Spleen (tissue), 11 donors: Measurements from ENCODE around the gene HOXC11. TPM values are rescaled to one million over a fixed set of nuclear protein-coding genes. Genes with fewer than 3 reads are reported as not detected.
A peak's percentile ranks its signal among the peaks of the same experiment; 100 is the strongest.

ENCODE experiments used
- DNase-seq: peaks from one replicate; pipeline ENCODE4 v3.0.0-alpha.2; 2020
- H3K27ac ChIP-seq, 8 donors: fragments of 200-600 bp; sonication (generic) in 7 of 8; 1 replicate in 4 of 8; 2 replicates in 4 of 8; pipeline versions ENCODE4 v1.5.0 to v1.8.0; 2016 to 2021; ENCODE audit warnings: inconsistent platforms in 4 of 8, mild to moderate bottlenecking in 4 of 8, moderate library complexity in 1 of 8
- H3K27me3 ChIP-seq, 7 donors: fragments of 200-600 bp; sonication (generic) in 6 of 7; replicated peaks in 1 of 7; 1 replicate in 4 of 7; 2 replicates in 3 of 7; pipeline versions ENCODE4 v1.5.0 to v1.8.0; 2016 to 2021; ENCODE audit warnings: inconsistent platforms in 3 of 7, mild to moderate bottlenecking in 1 of 7
- H3K36me3 ChIP-seq, 6 donors: fragments of 200-600 bp; sonication (generic) in 5 of 6; 1 replicate in 4 of 6; 2 replicates in 2 of 6; pipeline versions ENCODE4 v1.5.0 to v1.8.0; 2016 to 2021; ENCODE audit warnings: inconsistent platforms in 2 of 6
- H3K4me1 ChIP-seq, 6 donors: fragments of 200-600 bp; sonication (generic) in 5 of 6; 1 replicate in 3 of 6; 2 replicates in 3 of 6; pipeline versions ENCODE4 v1.5.0 to v1.8.0; 2016 to 2021; ENCODE audit warnings: inconsistent platforms in 3 of 6
- H3K4me3 ChIP-seq, 8 donors: fragments of 200-600 bp; sonication (generic) in 7 of 8; 1 replicate in 4 of 8; 2 replicates in 4 of 8; pipeline versions ENCODE4 v1.5.0 to v1.8.0; 2016 to 2021; ENCODE audit warnings: inconsistent platforms in 4 of 8, mild to moderate bottlenecking in 4 of 8, moderate library complexity in 2 of 8
- H3K9me3 ChIP-seq, 8 donors: fragments of 200-600 bp; sonication (generic) in 7 of 8; 1 replicate in 4 of 8; 2 replicates in 4 of 8; pipeline versions ENCODE4 v1.5.0 to v1.8.0; 2016 to 2021; ENCODE audit warnings: inconsistent platforms in 4 of 8
- CTCF ChIP-seq, 11 experiments: fragments of 200-600 bp in 7 of 11; fragments of 450-650 bp in 4 of 11; sonication (generic) in 4 of 11; IDR thresholded peaks in 8 of 11; conservative IDR thresholded peaks in 3 of 11; 1 replicate in 7 of 11; 2 replicates in 4 of 11; pipeline versions ENCODE4 v1.4.0 to v1.8.0; 2016 to 2021; ENCODE audit warnings: antibody characterized with exemption in 11 of 11, inconsistent platforms in 4 of 11, mild to moderate bottlenecking in 1 of 11
- POLR2A ChIP-seq, 3 donors: fragments of 450-650 bp; IDR thresholded peaks; one replicate each; pipeline ENCODE4 v1.5.1; 2017; ENCODE audit warnings: antibody characterized with exemption in 3 of 3, mild to moderate bottlenecking in 1 of 3
- POLR2AphosphoS5 ChIP-seq, 3 donors: sonication (generic); formaldehyde crosslinking; IDR thresholded peaks; one replicate each; pipeline ENCODE4 v1.5.1; 2017; ENCODE audit warnings: antibody characterized with exemption in 3 of 3
- WGBS, 5 donors: extraction: QIAGEN DNeasy Blood & Tissue Kit in 3 of 5; methylation state at CpG; one replicate each; pipeline versions ENCODE4 v1.1.5 to v1.1.7; 2013 to 2018; 5-methylcytosine and 5-hydroxymethylcytosine counted together
- intact Hi-C: fragments of 100-400 bp; cut with DNase I; formaldehyde crosslinking; loops from one replicate; pipeline ENCODE4 v1.15.0; 2023; ENCODE audit warnings: low total_unique reads
- polyA plus RNA-seq, 3 donors: library from polyadenylated mRNA; stranded (reverse); fragments of 200-250 nt; gene quantifications; one replicate each; pipeline ENCODE4 v1.2.1, GENCODE V29; 2013
- total RNA-seq, 7 donors: library from RNA; depleted of rRNA in 3 of 7; stranded (reverse); fragments of >200 nt in 3 of 7; fragmentation: NEBNext Ultra II Directional in 4 of 7; extraction: Animal tissue kit (Norgen Biotek cat#: 25700) in 4 of 7; gene quantifications; one replicate each; pipeline versions ENCODE4 v1.1.0 to v1.2.1, GENCODE V29; 2016 to 2021
- donor health status: healthy with polysubstance abuse.
- donor health status: DM: no; HTN: no; CAD: no; lungs with moderate emphysema.
- donor health status: DM: no; HTN: no; CAD: no.
- donor health status: Bipolar disorder and iron deficiency.
- donor health status: healthy.
- donor health status: DM: no; HTN: no; CAD: no.
- donor health status: DM: yes; HTN: yes; CAD: no.

The HOXC11 gene
- total and polyA plus RNA-seq, 10 donors = not detected

GRCh38 chr12:54005531-54005852 lies 32.6 kb downstream of the HOXC11 start:
- TF ChIP-seq CTCF (IDR thresholded peaks at IDR 0.05 in 8 of 11, conservative IDR thresholded peaks at IDR 0.05 in 3 of 11) (no peak), POLR2AphosphoS5 (IDR thresholded peaks at IDR 0.05) (no peak), POLR2A (IDR thresholded peaks at IDR 0.05) (no peak)
- Histone ChIP-seq H3K4me1 (peaks cover 2 to 48% (median 25%) of the 10 kb centered on the region in 6 donors), H3K4me3 (no peak overlapping the region), H3K27me3 (peaks cover 14 to 100% (median 95%) of the 10 kb centered on the region in 7 donors), H3K27ac (no peak overlapping the region), H3K9me3 (no peaks in the 10 kb centered on the region), H3K36me3 (no peaks in the 10 kb centered on the region)
- no peak for DNase-seq
- 4 to 9% (median 4%) methylated on average over 26 of the region's 26 CpGs for WGBS, 5 donors
- intact Hi-C loops = loop anchor here (5.0 kb wide), 1 partner anchor 187 kb away; no protein-coding TSS in a partner anchor

- H3K4me3 ChIP-seq = peak overlapping the region; percentile 2 to 64 (median 30)
- H3K9me3 ChIP-seq = no peaks in the 10 kb centered on the region
- H3K4me1 ChIP-seq = peaks cover 0 to 46% (median 26%) of the 10 kb centered on the region in 6 donors
- intact Hi-C loops = loop anchor here (5.0 kb wide), 1 partner anchor 186 kb away; no protein-coding TSS in a partner anchor
- H3K27me3 ChIP-seq = peaks cover 11 to 100% (median 95%) of the 10 kb centered on the region in 7 donors
- TF ChIP-seq CTCF (IDR thresholded peaks at IDR 0.05 in 8 of 11, conservative IDR thresholded peaks at IDR 0.05 in 3 of 11) (peak; percentile 83 to 98 (median 94)), POLR2AphosphoS5 (IDR thresholded peaks at IDR 0.05) (peak in 2 of 3 donors; percentile 36 to 57), POLR2A (IDR thresholded peaks at IDR 0.05) (no peak)
- H3K36me3 ChIP-seq = no peaks in the 10 kb centered on the region
- DNase-seq = peak; percentile 96
- H3K27ac ChIP-seq = no peak overlapping the region
- WGBS, 5 donors = 2 to 3% (median 2%) methylated on average over 35 to 39 of the region's 39 CpGs
These were observed 33.1 kb downstream of the HOXC11 start for GRCh38 chr12:54005853-54006558.

GRCh38 chr12:54006559-54007220 lies 33.8 kb downstream of the HOXC11 start:
- Histone ChIP-seq H3K9me3 (no peaks in the 10 kb centered on the region), H3K4me1 (peaks cover 0 to 51% (median 28%) of the 10 kb centered on the region in 6 donors), H3K27me3 (peaks cover 11 to 100% (median 95%) of the 10 kb centered on the region in 7 donors), H3K36me3 (no peaks in the 10 kb centered on the region), H3K27ac (no peak overlapping the region), H3K4me3 (peak overlapping the region in 7 of 8 donors; percentile 2 to 64 (median 33))
- intact Hi-C loops = loop anchor here (5.0 kb wide), 1 partner anchor 186 kb away; no protein-coding TSS in a partner anchor
- no peak for TF ChIP-seq POLR2AphosphoS5 (IDR thresholded peaks at IDR 0.05)
- TF ChIP-seq CTCF (IDR thresholded peaks at IDR 0.05 in 8 of 11, conservative IDR thresholded peaks at IDR 0.05 in 3 of 11) = no peak
- no peak for TF ChIP-seq POLR2A (IDR thresholded peaks at IDR 0.05)
- 8 to 15% (median 12%) methylated on average over 18 to 22 of the region's 22 CpGs for WGBS, 5 donors
- DNase-seq = no peak
